ENCODE results near the gene THAP11.

THAP11 gene

DNA sequence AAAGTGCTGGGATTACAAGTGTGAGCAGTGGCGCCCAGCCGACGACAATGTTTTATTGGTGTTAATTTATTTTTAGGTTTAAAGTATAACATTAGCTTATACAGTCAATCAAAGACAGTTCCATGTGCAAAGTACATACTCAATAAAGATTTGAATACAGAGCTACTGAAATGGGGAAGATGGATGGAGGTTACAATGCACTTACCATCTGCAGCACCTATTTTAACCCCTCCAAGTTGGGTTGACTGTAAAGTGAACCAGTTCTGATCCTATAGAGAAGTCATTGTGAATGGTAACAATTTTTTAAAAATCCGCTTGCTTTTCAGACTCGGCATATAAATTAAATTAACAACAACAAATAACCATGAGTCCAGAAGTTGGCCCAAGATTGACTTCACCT, 50.3 kb downstream of the THAP11 start:
- TF ChIP-seq, protein P1, sequence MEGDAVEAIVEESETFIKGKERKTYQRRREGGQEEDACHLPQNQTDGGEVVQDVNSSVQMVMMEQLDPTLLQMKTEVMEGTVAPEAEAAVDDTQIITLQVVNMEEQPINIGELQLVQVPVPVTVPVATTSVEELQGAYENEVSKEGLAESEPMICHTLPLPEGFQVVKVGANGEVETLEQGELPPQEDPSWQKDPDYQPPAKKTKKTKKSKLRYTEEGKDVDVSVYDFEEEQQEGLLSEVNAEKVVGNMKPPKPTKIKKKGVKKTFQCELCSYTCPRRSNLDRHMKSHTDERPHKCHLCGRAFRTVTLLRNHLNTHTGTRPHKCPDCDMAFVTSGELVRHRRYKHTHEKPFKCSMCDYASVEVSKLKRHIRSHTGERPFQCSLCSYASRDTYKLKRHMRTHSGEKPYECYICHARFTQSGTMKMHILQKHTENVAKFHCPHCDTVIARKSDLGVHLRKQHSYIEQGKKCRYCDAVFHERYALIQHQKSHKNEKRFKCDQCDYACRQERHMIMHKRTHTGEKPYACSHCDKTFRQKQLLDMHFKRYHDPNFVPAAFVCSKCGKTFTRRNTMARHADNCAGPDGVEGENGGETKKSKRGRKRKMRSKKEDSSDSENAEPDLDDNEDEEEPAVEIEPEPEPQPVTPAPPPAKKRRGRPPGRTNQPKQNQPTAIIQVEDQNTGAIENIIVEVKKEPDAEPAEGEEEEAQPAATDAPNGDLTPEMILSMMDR (IDR thresholded peaks at IDR 0.05; ENCODE audit: low read length, missing control alignments), result no peak
- no peak for DNase-seq (ENCODE audit: low read depth)
- H3K4me3 ChIP-seq (replicated peaks; ENCODE audit: low read depth, low read length), result peak overlapping the region; percentile 48

DNA sequence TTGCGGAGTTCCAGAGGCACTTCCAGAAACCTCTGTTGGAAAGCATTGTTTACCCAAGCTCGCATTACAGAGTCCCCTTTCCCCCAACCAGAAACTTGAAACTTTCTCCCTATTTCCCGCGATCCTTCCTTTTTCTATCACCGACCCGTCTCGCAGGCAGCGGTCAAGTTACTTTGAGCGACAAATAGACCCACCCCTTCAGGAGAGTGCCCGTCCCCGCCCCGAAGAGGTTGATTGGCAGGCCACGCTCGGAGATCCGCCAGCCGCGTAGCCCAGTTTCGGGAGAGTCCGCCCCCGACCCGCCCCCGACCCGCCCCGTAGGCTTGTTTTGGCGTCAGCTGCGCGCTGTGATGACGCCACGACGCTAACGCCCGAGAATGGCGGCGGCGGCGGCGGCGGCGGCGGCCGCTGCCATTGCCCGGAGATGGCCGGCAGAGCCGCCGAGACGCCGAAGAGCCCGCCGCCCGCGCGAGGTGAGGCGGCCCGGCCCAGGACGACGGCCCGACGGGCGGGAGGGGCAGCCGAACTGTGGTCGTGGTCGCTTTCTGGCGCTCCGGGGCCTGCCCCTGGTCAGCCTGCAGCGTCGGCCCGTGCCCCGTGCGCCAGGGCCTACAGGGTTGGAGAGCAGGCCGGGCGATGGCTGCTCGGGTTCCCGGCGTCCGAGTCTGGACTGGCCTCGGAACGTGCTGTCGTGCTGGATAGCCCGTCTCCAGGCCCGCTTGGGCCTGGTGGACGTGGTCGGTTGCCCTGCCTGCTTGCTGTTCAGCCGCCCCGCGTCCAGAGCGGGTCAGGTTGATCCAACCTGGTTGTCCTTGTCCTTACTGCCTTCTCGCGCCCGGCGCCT, 51.0 kb downstream of the THAP11 start, which contains the start of gene PSKH1:
TSS of gene PSKH1 (plus strand) at position 356 of the 844 bp plus-strand sequence. CDS start 15,496 bp downstream, outside the sequence.
- peak within 1 kb of the TSS; percentile 87 for H3K4me3 ChIP-seq (replicated peaks; ENCODE audit: low read depth, low read length)
- peak; percentile 95 for DNase-seq (ENCODE audit: low read depth)
- TF ChIP-seq, protein P1 (IDR thresholded peaks at IDR 0.05; ENCODE audit: low read length, missing control alignments), result no peak

Data from fibroblast of pulmonary artery (primary cell).